Erythroblast (primary cell): Measurements from ENCODE around the gene CAMK1G.

Experiments used
- GATA1 ChIP-seq: IDR thresholded peaks from 2 replicates; pipeline ENCODE4 v1.6.1; 2011; ENCODE audit warnings: low read depth, mild to moderate bottlenecking, control low read depth, low read length, moderate library complexity
- POLR2A ChIP-seq: IDR thresholded peaks from 2 replicates; pipeline ENCODE4 v1.6.1; 2011; ENCODE audit warnings: mild to moderate bottlenecking, low read length

DNA sequence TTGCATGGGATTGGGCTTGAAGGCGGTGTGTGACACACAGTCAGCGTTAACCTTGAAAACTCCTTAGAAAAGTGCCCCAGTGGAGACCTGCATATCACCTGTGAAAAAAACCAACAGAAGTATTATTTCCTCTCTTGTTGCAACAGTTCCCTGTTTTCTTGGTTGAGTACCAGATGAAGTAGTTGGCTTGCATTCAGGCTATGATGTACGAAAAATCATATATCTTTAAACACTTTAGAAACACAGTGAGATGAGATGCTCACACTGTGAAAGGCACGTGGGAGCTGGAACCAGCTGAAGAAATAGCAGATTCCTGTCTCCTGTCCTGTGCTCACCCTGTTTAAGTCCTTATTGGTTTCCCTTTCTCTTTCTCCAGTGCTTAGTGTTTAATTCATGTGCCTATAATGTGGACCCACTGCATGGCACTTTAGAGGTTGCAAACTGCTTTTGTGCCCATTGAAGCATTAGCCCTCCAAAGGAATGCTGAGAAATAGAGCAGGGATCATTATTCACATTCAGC lies 2.8 kb downstream of the CAMK1G start:
- no peak for TF ChIP-seq POLR2A
- TF ChIP-seq GATA1: no peak
